Measurements from ENCODE around the gene C1QC. TPM values are rescaled to one million over a fixed set of nuclear protein-coding genes. Genes with fewer than 3 reads are reported as not detected.

The C1QC gene
- total and polyA plus RNA-seq, 2 donors (not counting 1 experiment from before 2014, with no cell fraction given), result not detected

GRCh38 chr1:22595108-22595507 lies 48.3 kb upstream of the C1QC start:
- intact Hi-C loops (cut with micrococcal nuclease), result no loop called here
- ATAC-seq (ENCODE audit: low read depth) (no peak), DNase-seq (no peak)
- peaks cover 0 to 8% (median 0%) of the 10 kb centered on the region in 4 experiments for H3K27me3 ChIP-seq (replicated peaks in 1 of 4; ENCODE audit: control extremely low read depth in 1 of 4, control insufficient read depth in 3 of 4, insufficient read depth in 4 of 4, low read length in 3 of 4)
- 78% methylated on average over 4 of the region's 7 CpGs for WGBS (ENCODE audit: insufficient coverage)
- no peak for TF ChIP-seq CTCF (IDR thresholded peaks at IDR 0.05)
- TF ChIP-seq EZH2 (IDR thresholded peaks at IDR 0.05; ENCODE audit: borderline replicate concordance, insufficient read depth, low read depth, low read length, poor library complexity, severe bottlenecking), result no peak
- no peaks in the 10 kb centered on the region for H3K4me1 ChIP-seq (ENCODE audit: control insufficient read depth in 2 of 2, insufficient read depth in 2 of 2, low read length in 2 of 2)
- no peak overlapping the region for H3K4me3 Mint-ChIP-seq
- no peak overlapping the region for H3K27ac ChIP-seq (ENCODE audit: low read length in 2 of 2)
- no peak overlapping the region for H3K27ac Mint-ChIP-seq
- POLR2A ChIA-PET, result no interaction called here
- H3K4me3 ChIP-seq (ENCODE audit: control extremely low read depth in 1 of 5, extremely low read depth in 1 of 5, insufficient read depth in 1 of 5, low read depth in 2 of 5, low read length in 4 of 5), result no peak overlapping the region
- CTCF ChIA-PET, result no interaction called here
- H4K20me1 ChIP-seq (ENCODE audit: control insufficient read depth, insufficient read depth, low read length, poor library complexity, severe bottlenecking), result no peaks in the 10 kb centered on the region
- no peak overlapping the region for H3K4me2 ChIP-seq (replicated peaks; ENCODE audit: low read depth, low read length, poor library complexity, severe bottlenecking)
- H3K9me3 ChIP-seq (ENCODE audit: control extremely low read depth in 1 of 3, control insufficient read depth in 2 of 3, insufficient read depth in 1 of 3, low read length in 2 of 3), result no peaks in the 10 kb centered on the region
- H3K27me3 Mint-ChIP-seq, result peaks cover 13% of the 10 kb centered on the region
- H3K9ac ChIP-seq (ENCODE audit: low read length), result no peak overlapping the region
- H2AFZ ChIP-seq (ENCODE audit: insufficient read depth, low read depth, low read length, poor library complexity, severe bottlenecking), result no peak overlapping the region
- no peaks in the 10 kb centered on the region for H3K4me1 Mint-ChIP-seq
- H3K79me2 ChIP-seq (ENCODE audit: control insufficient read depth, insufficient read depth, low read length), result no peaks in the 10 kb centered on the region
- no peaks in the 10 kb centered on the region for H3K36me3 ChIP-seq (replicated peaks in 1 of 2; ENCODE audit: control extremely low read depth in 1 of 2, control insufficient read depth in 1 of 2, extremely low read depth in 1 of 2, insufficient read depth in 2 of 2, low read length in 1 of 2)
- no peaks in the 10 kb centered on the region for H3K9me3 Mint-ChIP-seq (ENCODE audit: insufficient read depth)

- H3K27me3 Mint-ChIP-seq, result peaks cover 3% of the 10 kb centered on the region
- ChIA-PET POLR2A (no interaction called here), CTCF (no interaction called here)
- no peaks in the 10 kb centered on the region for H3K4me1 Mint-ChIP-seq
- Histone ChIP-seq H3K27ac (ENCODE audit: low read length in 2 of 2) (no peak overlapping the region), H3K9me3 (ENCODE audit: control extremely low read depth in 1 of 3, control insufficient read depth in 2 of 3, insufficient read depth in 1 of 3, low read length in 2 of 3) (no peaks in the 10 kb centered on the region), H4K20me1 (ENCODE audit: control insufficient read depth, insufficient read depth, low read length, poor library complexity, severe bottlenecking) (no peaks in the 10 kb centered on the region), H3K9ac (ENCODE audit: low read length) (no peak overlapping the region), H2AFZ (ENCODE audit: insufficient read depth, low read depth, low read length, poor library complexity, severe bottlenecking) (no peak overlapping the region), H3K4me3 (ENCODE audit: control extremely low read depth in 1 of 5, extremely low read depth in 1 of 5, insufficient read depth in 1 of 5, low read depth in 2 of 5, low read length in 4 of 5) (no peak overlapping the region), H3K4me1 (ENCODE audit: control insufficient read depth in 2 of 2, insufficient read depth in 2 of 2, low read length in 2 of 2) (no peaks in the 10 kb centered on the region), H3K4me2 (replicated peaks; ENCODE audit: low read depth, low read length, poor library complexity, severe bottlenecking) (no peak overlapping the region), H3K79me2 (ENCODE audit: control insufficient read depth, insufficient read depth, low read length) (no peaks in the 10 kb centered on the region), H3K36me3 (replicated peaks in 1 of 2; ENCODE audit: control extremely low read depth in 1 of 2, control insufficient read depth in 1 of 2, extremely low read depth in 1 of 2, insufficient read depth in 2 of 2, low read length in 1 of 2) (no peaks in the 10 kb centered on the region), H3K27me3 (replicated peaks in 1 of 4; ENCODE audit: control extremely low read depth in 1 of 4, control insufficient read depth in 3 of 4, insufficient read depth in 4 of 4, low read length in 3 of 4) (peaks cover 0 to 4% (median 0%) of the 10 kb centered on the region in 4 experiments)
- no peaks in the 10 kb centered on the region for H3K9me3 Mint-ChIP-seq (ENCODE audit: insufficient read depth)
- 86% methylated on average over 30 of the region's 30 CpGs for WGBS (ENCODE audit: insufficient coverage)
- TF ChIP-seq EZH2 (IDR thresholded peaks at IDR 0.05; ENCODE audit: borderline replicate concordance, insufficient read depth, low read depth, low read length, poor library complexity, severe bottlenecking) (no peak), CTCF (IDR thresholded peaks at IDR 0.05) (no peak)
- DNase-seq (no peak), ATAC-seq (ENCODE audit: low read depth) (no peak)
- H3K4me3 Mint-ChIP-seq, result no peak overlapping the region
- no peak overlapping the region for H3K27ac Mint-ChIP-seq
- intact Hi-C loops (cut with micrococcal nuclease), result no loop called here
Observed at GRCh38 chr1:22597301-22597965, 46.0 kb upstream of the C1QC start.

All from B cell (primary cell).